Hematopoietic multipotent progenitor cell treated with erythropoietin and hydrocortisone succinate and interleukin-3 and kit ligand, for 4 days (in vitro differentiated cells): Measurements from ENCODE around the gene TAF10.

Experiments
- DNase-seq: peaks from one replicate; pipeline ENCODE4 v3.0.0-alpha.2; 2015

TAF10 gene

DNA sequence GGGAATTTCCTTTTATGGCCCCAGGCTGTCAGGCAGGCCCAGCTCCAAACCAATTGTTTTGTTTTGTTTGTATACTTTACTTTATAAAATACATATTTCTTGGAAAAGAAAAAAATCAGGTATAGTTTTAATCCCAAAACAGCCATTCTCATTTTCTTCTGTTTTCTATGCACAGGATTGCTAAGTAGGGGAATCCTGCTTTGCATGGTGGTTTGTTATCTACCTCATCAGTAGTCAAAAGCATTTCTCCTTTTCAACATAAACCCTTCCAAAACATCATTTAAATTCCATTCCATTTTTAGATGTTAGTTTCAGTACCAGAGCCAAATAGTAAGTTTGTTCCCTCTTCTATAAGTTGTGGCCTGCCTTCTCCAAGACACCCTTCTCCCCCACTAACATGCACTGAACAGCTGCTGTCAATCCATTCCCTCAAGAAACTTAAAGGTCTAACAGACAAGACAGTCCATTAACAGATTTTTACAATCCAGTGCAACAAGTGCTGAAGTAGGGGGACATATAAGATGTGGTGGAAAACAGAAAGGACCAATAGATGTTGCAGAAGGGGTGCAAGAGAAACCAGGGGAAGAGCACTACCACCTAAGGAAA lies 4.7 kb downstream of the TAF10 start:
- DNase-seq: no peak

DNA sequence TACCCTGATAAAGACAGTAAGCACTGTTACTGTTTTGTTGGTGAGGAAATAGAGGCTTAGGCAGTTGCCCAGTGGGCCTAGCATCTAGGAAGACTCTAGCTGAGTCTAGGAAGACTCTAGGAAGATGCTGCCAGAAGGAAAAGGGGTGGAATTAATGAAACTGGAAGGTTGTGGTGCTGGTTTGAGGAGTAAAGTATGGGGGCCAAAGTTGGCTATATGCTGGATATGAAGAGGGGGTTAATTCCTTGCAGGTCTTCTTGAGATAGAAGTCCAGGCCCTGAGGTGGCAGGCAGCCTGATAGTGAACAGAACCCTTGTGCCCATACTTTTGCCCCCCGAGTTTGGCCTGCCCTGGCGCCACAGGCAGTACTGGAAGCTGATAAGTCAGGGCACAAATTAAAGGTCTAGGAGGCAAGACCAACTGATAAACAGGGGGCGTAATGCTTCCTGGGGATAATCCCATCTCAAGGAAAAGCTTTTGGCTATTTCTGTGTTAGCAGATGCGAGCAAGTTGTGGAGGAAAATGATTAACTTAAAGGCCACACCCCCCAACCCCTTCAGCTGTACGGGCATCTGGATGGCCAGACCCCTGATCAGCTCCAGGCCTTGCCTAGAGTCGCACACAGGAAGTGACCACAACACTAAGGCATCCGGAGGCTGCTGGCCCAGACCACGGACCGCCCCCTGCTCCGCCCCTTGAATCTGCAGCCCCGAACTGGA lies 5.4 kb downstream of the TAF10 start:
- DNase-seq: peak; percentile 94

- no peak for DNase-seq
Observed at GRCh38 chr11:6604790-6605189, 7.2 kb downstream of the TAF10 start.

GRCh38 chr11:6604081-6604626 lies 7.9 kb downstream of the TAF10 start:
- DNase-seq: peak; percentile 84

GRCh38 chr11:6603287-6604080 lies 8.5 kb downstream of the TAF10 start, which contains the start of the genes ILK and RRP8:
TSS of gene ILK (plus strand) at chr11:6603774. CDS start at chr11:6604272, 498 bp downstream.
TSS of gene RRP8 (minus strand) at chr11:6603616. CDS start at chr11:6603502, 114 bp downstream.
- DNase-seq: peak; percentile 96

- DNase-seq: no peak
Observed at GRCh38 chr11:6602096-6602940, 9.7 kb downstream of the TAF10 start.

GRCh38 chr11:6601041-6601461 lies 11.0 kb downstream of the TAF10 start:
- DNase-seq: no peak

- DNase-seq: no peak
Observed at GRCh38 chr11:6599881-6600390, 12.1 kb downstream of the TAF10 start.

GRCh38 chr11:6599449-6599848 lies 12.6 kb downstream of the TAF10 start:
- DNase-seq: no peak

DNA sequence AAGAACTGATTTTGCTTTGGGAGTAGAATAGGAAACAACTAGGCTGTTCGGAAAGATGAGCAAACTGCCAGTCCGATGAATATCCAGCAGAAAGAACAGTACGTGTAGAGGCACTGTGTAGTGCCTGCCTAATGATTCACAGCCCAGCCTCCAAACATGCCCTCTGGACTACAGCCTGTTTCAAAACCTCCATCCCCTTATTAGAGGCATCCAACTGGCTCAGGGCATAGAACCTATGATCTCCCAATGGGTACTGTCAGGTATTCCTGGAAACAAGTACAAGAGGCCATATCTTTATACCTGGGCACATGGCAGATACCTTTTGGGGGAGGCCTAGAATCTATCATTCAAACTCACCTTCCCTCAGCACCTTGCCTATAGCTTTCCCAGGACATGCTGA lies 13.5 kb downstream of the TAF10 start:
- DNase-seq: no peak

GRCh38 chr11:6596239-6596877 lies 15.7 kb downstream of the TAF10 start:
- DNase-seq: no peak

GRCh38 chr11:6594142-6594768 lies 17.8 kb downstream of the TAF10 start:
- no peak for DNase-seq

GRCh38 chr11:6588018-6588417 lies 24.0 kb downstream of the TAF10 start:
- DNase-seq: no peak

- DNase-seq: no peak
Observed at GRCh38 chr11:6587360-6587953, 24.6 kb downstream of the TAF10 start.

DNA sequence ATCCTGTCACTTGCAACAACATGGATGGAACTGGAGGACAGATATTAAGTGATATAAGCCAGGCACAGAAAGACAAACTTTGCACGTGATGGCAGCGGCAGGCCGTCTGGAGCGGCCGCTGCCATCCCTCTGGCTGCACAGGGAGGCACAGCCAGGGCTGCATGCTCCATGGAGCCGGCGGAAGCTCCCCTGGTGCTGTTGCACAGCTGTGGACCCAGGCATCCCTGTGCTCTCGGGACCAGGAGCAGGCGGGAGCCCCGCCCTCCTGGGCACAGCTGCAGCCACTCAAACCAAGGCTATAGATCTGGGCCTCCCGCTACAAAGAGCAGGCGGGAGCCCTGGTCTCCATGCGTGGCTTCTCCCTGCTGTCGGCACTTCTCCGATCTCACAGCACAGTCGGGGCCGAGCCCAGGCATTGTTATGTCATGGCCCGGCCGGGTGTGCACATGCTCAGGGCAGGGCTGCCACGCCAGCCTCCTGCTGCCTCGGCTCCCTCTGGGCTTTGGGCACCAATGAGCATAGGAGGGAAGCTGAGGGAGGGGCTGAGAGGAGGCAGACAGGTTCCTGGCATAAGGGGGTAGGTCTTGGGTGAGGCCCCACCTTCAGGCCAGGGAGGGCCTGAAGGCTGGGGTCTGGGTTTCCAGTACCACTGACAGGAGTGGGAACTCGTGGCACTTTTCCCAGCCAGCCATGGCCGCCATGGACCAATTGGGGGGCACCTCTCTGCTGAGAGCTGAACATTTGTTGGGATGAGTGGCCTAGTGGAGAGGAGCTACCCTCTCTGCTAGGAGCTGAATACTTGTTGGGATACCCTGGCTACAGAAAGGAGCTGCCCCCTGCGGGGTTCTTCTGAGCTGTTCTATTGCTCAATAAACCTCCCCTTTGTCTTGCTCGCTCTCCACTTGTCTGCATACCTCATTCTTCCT lies 25.3 kb downstream of the TAF10 start:
- DNase-seq: no peak

GRCh38 chr11:6584528-6584927 lies 27.5 kb downstream of the TAF10 start:
- DNase-seq: no peak

DNA sequence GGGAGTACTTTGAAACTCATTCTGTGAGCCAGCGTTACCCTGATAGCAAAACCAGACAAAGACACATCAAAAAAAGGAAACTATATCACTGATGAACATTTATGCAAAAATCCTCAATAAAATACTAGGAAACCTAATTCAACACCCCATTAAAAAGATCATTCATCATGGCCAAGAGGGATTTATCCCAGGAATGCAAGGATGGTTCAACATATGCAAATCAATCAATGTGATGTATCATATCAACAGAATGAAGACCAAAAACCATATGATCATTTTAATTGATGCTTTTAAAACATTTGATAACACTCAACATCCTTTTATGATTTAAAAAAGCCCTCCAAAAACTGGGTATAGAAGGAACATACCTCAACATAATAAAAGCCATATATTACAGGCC lies 28.4 kb downstream of the TAF10 start:
- no peak for DNase-seq

DNA sequence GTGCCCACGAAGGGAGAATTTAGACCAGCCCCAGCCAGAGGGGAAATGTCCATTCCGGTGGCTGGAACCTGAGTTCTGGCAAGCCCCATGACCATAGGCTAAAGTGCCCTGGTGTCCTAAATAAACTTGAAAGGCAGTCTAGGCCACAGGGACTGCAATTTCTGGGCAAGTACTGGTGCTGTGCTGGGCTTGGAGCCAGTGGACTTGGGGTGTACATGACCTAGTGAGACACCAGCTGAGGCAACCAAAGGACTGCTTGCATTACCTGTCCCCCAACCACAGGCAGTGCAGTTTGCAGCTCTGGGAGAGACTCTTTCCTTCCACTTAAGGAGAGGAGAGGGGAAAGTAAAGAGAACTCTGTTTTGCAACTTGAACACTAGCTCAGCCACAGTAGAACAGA lies 32.3 kb downstream of the TAF10 start:
- no peak for DNase-seq

GRCh38 chr11:6578134-6578533 lies 33.9 kb downstream of the TAF10 start:
- no peak for DNase-seq
